Thyroid gland (tissue), 4 donors: Measurements from ENCODE around the gene ATXN1. TPM values are rescaled to one million over a fixed set of nuclear protein-coding genes. Genes with fewer than 3 reads are reported as not detected.
A peak's percentile ranks its signal among the peaks of the same experiment; 100 is the strongest.

Experiments
- DNase-seq, 2 donors: peaks; one replicate each; pipeline ENCODE4 v3.0.0-alpha.2; 2019
- H3K27ac ChIP-seq, 3 donors: fragments of 200-600 bp; sonication (generic); 1 replicate in 2 of 3; 2 replicates in 1 of 3; pipeline ENCODE4 v1.5.1; 2016 to 2019; ENCODE audit warnings: mild to moderate bottlenecking in 1 of 3, moderate library complexity in 1 of 3
- H3K27me3 ChIP-seq: fragments of 200-600 bp; sonication (generic); one replicate; pipeline ENCODE4 v1.5.1; 2019
- H3K36me3 ChIP-seq, 2 donors: fragments of 200-600 bp; sonication (generic); one replicate each; pipeline ENCODE4 v1.5.1; 2016 to 2019
- H3K4me1 ChIP-seq, 2 donors: fragments of 200-600 bp; sonication (generic); one replicate each; pipeline ENCODE4 v1.5.1; 2017 to 2019
- H3K4me3 ChIP-seq, 3 donors: fragments of 200-600 bp; sonication (generic); replicated peaks in 1 of 3; 1 replicate in 2 of 3; 2 replicates in 1 of 3; pipeline ENCODE4 v1.5.1; 2016; ENCODE audit warnings: mild to moderate bottlenecking in 1 of 3
- H3K9me3 ChIP-seq: fragments of 200-600 bp; sonication (generic); one replicate; pipeline ENCODE4 v1.5.1; 2017
- CTCF ChIP-seq, 6 experiments: fragments of 200-600 bp in 3 of 6; fragments of 450-650 bp in 3 of 6; sonication (generic) in 3 of 6; IDR thresholded peaks; one replicate each; pipeline ENCODE4 v1.5.1; 2016 to 2019; ENCODE audit warnings: antibody characterized with exemption in 6 of 6, mild to moderate bottlenecking in 2 of 6, inconsistent platforms in 1 of 6, moderate library complexity in 1 of 6
- POLR2A ChIP-seq, 2 donors: fragments of 450-650 bp; IDR thresholded peaks; one replicate each; pipeline ENCODE4 v1.6.1; 2017; ENCODE audit warnings: antibody characterized with exemption in 2 of 2, mild to moderate bottlenecking in 2 of 2, moderate library complexity in 1 of 2
- WGBS, 2 donors: methylation state at CpG; one replicate each; pipeline ENCODE4 v1.1.5; 2017; 5-methylcytosine and 5-hydroxymethylcytosine counted together
- intact Hi-C: fragments of 100-400 bp; cut with DNase I; formaldehyde crosslinking; loops from one replicate; pipeline ENCODE4 v1.15.1; 2023
- total RNA-seq, 4 donors: library from RNA; depleted of rRNA; stranded (reverse); fragments of >200 nt; gene quantifications; one replicate each; pipeline ENCODE4 v1.2.3, GENCODE V29; 2016

ATXN1 gene
- total RNA-seq, 4 donors from 2014 or later, result 62.1 to 88.1 (median 83.0) TPM

- no peak overlapping the region for H3K27ac ChIP-seq
- no peaks in the 10 kb centered on the region for H3K9me3 ChIP-seq
- no peak for TF ChIP-seq POLR2A (IDR thresholded peaks at IDR 0.05)
- TF ChIP-seq CTCF (IDR thresholded peaks at IDR 0.05), result no peak
- no peaks in the 10 kb centered on the region for H3K27me3 ChIP-seq
- intact Hi-C loops, result no loop called here
- no peak overlapping the region for H3K4me3 ChIP-seq
- no peaks in the 10 kb centered on the region for H3K36me3 ChIP-seq
- H3K4me1 ChIP-seq, result no peaks in the 10 kb centered on the region
- DNase-seq, result no peak
- WGBS, 2 donors, result 94% methylated on average over 1 of the region's 1 CpG
These were observed 389.1 kb downstream of the ATXN1 start for GRCh38 chr6:16372029-16372776.

GRCh38 chr6:16371401-16371800, 389.9 kb downstream of the ATXN1 start:
- peak; percentile 6 to 21 for DNase-seq
- WGBS, 2 donors, result 38 to 50% methylated on average over 1 of the region's 1 CpG
- TF ChIP-seq POLR2A (IDR thresholded peaks at IDR 0.05) (no peak), CTCF (IDR thresholded peaks at IDR 0.05) (no peak)
- H3K4me1 ChIP-seq, result no peaks in the 10 kb centered on the region
- intact Hi-C loops, result no loop called here
- no peaks in the 10 kb centered on the region for H3K9me3 ChIP-seq
- no peaks in the 10 kb centered on the region for H3K36me3 ChIP-seq
- H3K27ac ChIP-seq, result no peak overlapping the region
- H3K4me3 ChIP-seq, result no peak overlapping the region
- H3K27me3 ChIP-seq, result no peaks in the 10 kb centered on the region

- Histone ChIP-seq H3K36me3 (no peaks in the 10 kb centered on the region), H3K27me3 (no peaks in the 10 kb centered on the region), H3K4me3 (no peak overlapping the region), H3K4me1 (no peaks in the 10 kb centered on the region), H3K27ac (no peak overlapping the region), H3K9me3 (no peaks in the 10 kb centered on the region)
- DNase-seq, result no peak
- 83 to 89% methylated on average over 2 of the region's 2 CpGs for WGBS, 2 donors
- no peak for TF ChIP-seq CTCF (IDR thresholded peaks at IDR 0.05)
- TF ChIP-seq POLR2A (IDR thresholded peaks at IDR 0.05), result no peak
- intact Hi-C loops, result no loop called here
These were observed 390.3 kb downstream of the ATXN1 start for GRCh38 chr6:16370943-16371342.

- Histone ChIP-seq H3K36me3 (no peaks in the 10 kb centered on the region), H3K4me1 (no peaks in the 10 kb centered on the region), H3K27me3 (no peaks in the 10 kb centered on the region), H3K4me3 (no peak overlapping the region), H3K9me3 (no peaks in the 10 kb centered on the region), H3K27ac (no peak overlapping the region)
- no peak for DNase-seq
- intact Hi-C loops, result no loop called here
- 92% methylated on average over 5 of the region's 5 CpGs for WGBS, 2 donors
- TF ChIP-seq CTCF (IDR thresholded peaks at IDR 0.05) (no peak), POLR2A (IDR thresholded peaks at IDR 0.05) (no peak)
These were observed 391.3 kb downstream of the ATXN1 start for GRCh38 chr6:16369989-16370388.

- intact Hi-C loops, result no loop called here
- 96 to 97% methylated on average over 8 of the region's 8 CpGs for WGBS, 2 donors
- Histone ChIP-seq H3K27me3 (no peaks in the 10 kb centered on the region), H3K9me3 (no peaks in the 10 kb centered on the region), H3K36me3 (no peaks in the 10 kb centered on the region), H3K4me1 (no peaks in the 10 kb centered on the region), H3K4me3 (no peak overlapping the region), H3K27ac (no peak overlapping the region)
- DNase-seq, result no peak
- TF ChIP-seq CTCF (IDR thresholded peaks at IDR 0.05) (no peak), POLR2A (IDR thresholded peaks at IDR 0.05) (no peak)
These were observed 392.0 kb downstream of the ATXN1 start for GRCh38 chr6:16369140-16369745.
